Fibroblast of lung (primary cell): ENCODE measurements around the gene LHFPL6. TPM values are rescaled to one million over a fixed set of nuclear protein-coding genes. Genes with fewer than 3 reads are reported as not detected.

ENCODE experiments used
- DNase-seq, 2 donors: peaks; one replicate each; pipeline versions ENCODE4 v3.0.0 to v3.0.0-alpha.2; 2010; ENCODE audit warnings: low read depth in 2 of 2
- H2AFZ ChIP-seq: 2 replicates; pipeline ENCODE4 v1.5.1; 2012; ENCODE audit warnings: low read length, control low read depth, inconsistent platforms
- H3K27ac ChIP-seq: 2 replicates; pipeline ENCODE4 v1.5.1; 2011; ENCODE audit warnings: low read length, control low read depth; ENCODE audit not compliant: insufficient read depth
- H3K27me3 ChIP-seq: 2 replicates; pipeline ENCODE4 v1.5.1; 2011; ENCODE audit warnings: mild to moderate bottlenecking, low read length; ENCODE audit not compliant: control insufficient read depth, insufficient read depth
- H3K36me3 ChIP-seq: 2 replicates; pipeline ENCODE4 v1.5.1; 2011; ENCODE audit warnings: low read length; ENCODE audit not compliant: control insufficient read depth, insufficient read depth
- H3K4me1 ChIP-seq: 2 replicates; pipeline ENCODE4 v1.5.1; 2011; ENCODE audit warnings: low read length; ENCODE audit not compliant: control insufficient read depth, insufficient read depth; ENCODE audit errors: extremely low read depth
- H3K4me2 ChIP-seq: 2 replicates; pipeline ENCODE4 v1.5.1; 2011; ENCODE audit warnings: low read length, control low read depth; ENCODE audit not compliant: insufficient read depth; ENCODE audit errors: extremely low read depth
- H3K4me3 ChIP-seq, 4 experiments: fragments of 200-600 bp in 1 of 4; sonication (generic) in 1 of 4; replicated peaks in 1 of 4; 2 replicates each; pipeline ENCODE4 v1.5.1; 2011 to 2016; ENCODE audit warnings: low read length in 4 of 4, low read depth in 3 of 4, mild to moderate bottlenecking in 3 of 4, control low read depth in 2 of 4, inconsistent platforms in 1 of 4, mixed read lengths in 1 of 4; ENCODE audit not compliant: insufficient read depth in 1 of 4; ENCODE audit errors: control extremely low read depth in 1 of 4
- H3K79me2 ChIP-seq: 2 replicates; pipeline ENCODE4 v1.5.1; 2012; ENCODE audit warnings: mild to moderate bottlenecking, low read length, inconsistent platforms; ENCODE audit not compliant: control insufficient read depth, insufficient read depth
- H3K9ac ChIP-seq: 2 replicates; pipeline ENCODE4 v1.5.1; 2011; ENCODE audit warnings: mild to moderate bottlenecking, low read length, control low read depth; ENCODE audit not compliant: insufficient read depth
- H3K9me3 ChIP-seq: 2 replicates; pipeline ENCODE4 v1.5.1; 2012; ENCODE audit warnings: low read depth, low read length; ENCODE audit not compliant: control insufficient read depth, insufficient read depth
- H4K20me1 ChIP-seq: 2 replicates; pipeline ENCODE4 v1.5.1; 2011; ENCODE audit warnings: low read length; ENCODE audit not compliant: control insufficient read depth, insufficient read depth; ENCODE audit errors: extremely low read depth
- CTCF ChIP-seq, 2 donors: IDR thresholded peaks in 1 of 2; conservative IDR thresholded peaks in 1 of 2; 1 replicate in 1 of 2; 2 replicates in 1 of 2; pipeline ENCODE4 v1.5.1; 2011 to 2012; ENCODE audit warnings: low read length in 2 of 2, control low read depth in 1 of 2, inconsistent platforms in 1 of 2, low read depth in 1 of 2, mild to moderate bottlenecking in 1 of 2
- EZH2 ChIP-seq: IDR thresholded peaks from 2 replicates; pipeline ENCODE4 v1.5.1; 2012; ENCODE audit warnings: low read length, control low read depth, mild to moderate bottlenecking; ENCODE audit errors: missing control alignments
- polyA plus RNA-seq, 2 donors: library from polyadenylated mRNA; depleted of rRNA in 1 of 2; stranded (reverse) in 1 of 2; unstranded in 1 of 2; fragments of >200 nt; gene quantifications; 2 replicates each; pipeline ENCODE4 v1.2.1, GENCODE V29; 2011 to 2012; ENCODE audit warnings: missing spikeins in 1 of 2
- total RNA-seq: library from RNA; depleted of rRNA; stranded (reverse); fragments of >200 nt; gene quantifications from 2 replicates; pipeline ENCODE4 v1.2.1, GENCODE V29; 2014

Gene LHFPL6
- total and polyA plus RNA-seq, 2 donors (not counting 1 experiment from before 2014, with no cell fraction given) = 42.4 to 86.8 TPM

GRCh38 chr13:39378306-39378705 is 224.7 kb downstream of the LHFPL6 start:
- H2AFZ ChIP-seq = no peak overlapping the region
- no peaks in the 10 kb centered on the region for H4K20me1 ChIP-seq
- no peaks in the 10 kb centered on the region for H3K4me1 ChIP-seq
- no peak overlapping the region for H3K4me2 ChIP-seq
- no peak overlapping the region for H3K27ac ChIP-seq
- no peak for TF ChIP-seq EZH2
- no peak for TF ChIP-seq CTCF (conservative IDR thresholded peaks at IDR 0.05 in 1 of 2, IDR thresholded peaks at IDR 0.05 in 1 of 2; ENCODE audit: low read depth in 1 of 2, low read length in 2 of 2)
- DNase-seq = no peak
- H3K27me3 ChIP-seq = no peaks in the 10 kb centered on the region
- H3K9ac ChIP-seq = no peak overlapping the region
- H3K36me3 ChIP-seq = no peaks in the 10 kb centered on the region
- H3K79me2 ChIP-seq = no peaks in the 10 kb centered on the region
- no peaks in the 10 kb centered on the region for H3K9me3 ChIP-seq
- no peak overlapping the region for H3K4me3 ChIP-seq

GRCh38 chr13:39377699-39378098 is 225.3 kb downstream of the LHFPL6 start:
- no peak overlapping the region for H3K4me3 ChIP-seq
- H3K9me3 ChIP-seq = no peaks in the 10 kb centered on the region
- H3K4me1 ChIP-seq = no peaks in the 10 kb centered on the region
- DNase-seq = no peak
- no peak overlapping the region for H2AFZ ChIP-seq
- TF ChIP-seq EZH2 (no peak), CTCF (conservative IDR thresholded peaks at IDR 0.05 in 1 of 2, IDR thresholded peaks at IDR 0.05 in 1 of 2; ENCODE audit: low read depth in 1 of 2, low read length in 2 of 2) (no peak)
- H3K79me2 ChIP-seq = no peaks in the 10 kb centered on the region
- no peak overlapping the region for H3K9ac ChIP-seq
- no peaks in the 10 kb centered on the region for H3K27me3 ChIP-seq
- H4K20me1 ChIP-seq = no peaks in the 10 kb centered on the region
- H3K4me2 ChIP-seq = no peak overlapping the region
- H3K36me3 ChIP-seq = no peaks in the 10 kb centered on the region
- no peak overlapping the region for H3K27ac ChIP-seq

- H3K9me3 ChIP-seq = no peaks in the 10 kb centered on the region
- no peaks in the 10 kb centered on the region for H3K4me1 ChIP-seq
- H3K4me2 ChIP-seq = no peak overlapping the region
- DNase-seq = no peak
- H3K36me3 ChIP-seq = no peaks in the 10 kb centered on the region
- H3K79me2 ChIP-seq = no peaks in the 10 kb centered on the region
- no peak overlapping the region for H3K4me3 ChIP-seq
- TF ChIP-seq EZH2 = no peak
- no peak for TF ChIP-seq CTCF (conservative IDR thresholded peaks at IDR 0.05 in 1 of 2, IDR thresholded peaks at IDR 0.05 in 1 of 2; ENCODE audit: low read depth in 1 of 2, low read length in 2 of 2)
- no peaks in the 10 kb centered on the region for H4K20me1 ChIP-seq
- no peaks in the 10 kb centered on the region for H3K27me3 ChIP-seq
- H3K9ac ChIP-seq = no peak overlapping the region
- H3K27ac ChIP-seq = no peak overlapping the region
- no peak overlapping the region for H2AFZ ChIP-seq
These were observed 226.9 kb downstream of the LHFPL6 start for GRCh38 chr13:39376076-39376475.
